ENCODE data around the gene NUB1.

The NUB1 gene

GRCh38 chr7:151425670-151426440, 84.2 kb downstream of the NUB1 start:
- no peak for DNase-seq (ENCODE audit: low read depth)

- DNase-seq (ENCODE audit: low read depth): no peak
Measured at GRCh38 chr7:151426441-151426903, 84.9 kb downstream of the NUB1 start.

- no peak for DNase-seq (ENCODE audit: low read depth)
Measured at GRCh38 chr7:151426904-151427704, 85.5 kb downstream of the NUB1 start.

GRCh38 chr7:151427705-151428377, 86.2 kb downstream of the NUB1 start:
- DNase-seq (ENCODE audit: low read depth): no peak

Data from T follicular helper cell (primary cell).